Ectodermal cell (in vitro differentiated cells): ENCODE results near the gene ZFX.
"Not testable (repeated sequence)": the region's sequence is repeated elsewhere in the genome, so short reads cannot be mapped to it uniquely, and the experiment has no call there.

ENCODE experiments used
- H3K27ac ChIP-seq: 2 replicates; pipeline ENCODE4 v1.7.0; 2013; ENCODE audit warnings: mild to moderate bottlenecking, low read depth, low read length; ENCODE audit not compliant: insufficient read depth, poor library complexity, severe bottlenecking
- H3K27me3 ChIP-seq: 2 replicates; pipeline ENCODE4 v1.7.0; 2013; ENCODE audit warnings: mild to moderate bottlenecking, low read length; ENCODE audit not compliant: insufficient read depth, control insufficient read depth, poor library complexity, severe bottlenecking
- H3K36me3 ChIP-seq: one replicate; pipeline ENCODE4 v1.7.0; 2013; ENCODE audit warnings: low read length; ENCODE audit not compliant: control insufficient read depth, insufficient read depth
- H3K4me1 ChIP-seq: one replicate; pipeline ENCODE4 v1.7.0; 2013; ENCODE audit warnings: low read length; ENCODE audit not compliant: control insufficient read depth, insufficient read depth
- H3K4me3 ChIP-seq: 2 replicates; pipeline ENCODE4 v1.7.0; 2013; ENCODE audit warnings: low read depth, low read length, control low read depth; ENCODE audit not compliant: insufficient read depth
- H3K9me3 ChIP-seq: 2 replicates; pipeline ENCODE4 v1.7.0; 2013; ENCODE audit warnings: mild to moderate bottlenecking, low read length, moderate library complexity; ENCODE audit not compliant: control insufficient read depth
- WGBS, 2 experiments: methylation state at CpG; one replicate each; pipeline ENCODE4 v1.1.7; 2013; ENCODE audit warnings: missing lambda C conversion rate in 2 of 2; 5-methylcytosine and 5-hydroxymethylcytosine counted together

Gene ZFX

GRCh38 chrX:24137192-24137591, 12.3 kb upstream of the ZFX start:
- no peak overlapping the region for H3K4me3 ChIP-seq
- H3K27me3 ChIP-seq = no peaks in the 10 kb centered on the region
- no peaks in the 10 kb centered on the region for H3K36me3 ChIP-seq
- H3K27ac ChIP-seq = no peak overlapping the region
- H3K9me3 ChIP-seq = no peaks in the 10 kb centered on the region
- no peaks in the 10 kb centered on the region for H3K4me1 ChIP-seq

DNA sequence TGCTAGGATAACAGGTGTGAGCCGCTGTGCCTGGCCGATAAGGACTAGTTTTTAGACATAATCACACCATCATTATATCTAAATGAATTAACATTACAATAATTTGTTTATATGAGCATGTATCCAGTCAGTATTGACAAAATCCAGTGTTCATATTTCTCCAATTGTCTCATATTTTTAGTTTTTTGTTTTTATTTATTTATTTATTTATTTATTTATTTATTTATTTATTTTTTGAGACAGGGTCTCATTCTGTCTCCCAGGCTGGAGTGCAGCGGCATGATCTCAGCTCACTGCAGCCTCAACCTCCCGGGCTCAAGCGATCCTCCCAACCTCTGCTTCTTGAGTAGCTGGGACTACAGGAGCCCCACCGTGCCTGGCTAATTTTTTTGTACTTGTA, 5.5 kb upstream of the ZFX start:
- not testable (repeated sequence) for H3K4me3 ChIP-seq, H3K36me3 ChIP-seq, H3K27me3 ChIP-seq, H3K27ac ChIP-seq, H3K4me1 ChIP-seq, H3K9me3 ChIP-seq
- WGBS, 2 experiments = 91 to 98% methylated on average over 3 to 5 of the region's 6 CpGs

DNA sequence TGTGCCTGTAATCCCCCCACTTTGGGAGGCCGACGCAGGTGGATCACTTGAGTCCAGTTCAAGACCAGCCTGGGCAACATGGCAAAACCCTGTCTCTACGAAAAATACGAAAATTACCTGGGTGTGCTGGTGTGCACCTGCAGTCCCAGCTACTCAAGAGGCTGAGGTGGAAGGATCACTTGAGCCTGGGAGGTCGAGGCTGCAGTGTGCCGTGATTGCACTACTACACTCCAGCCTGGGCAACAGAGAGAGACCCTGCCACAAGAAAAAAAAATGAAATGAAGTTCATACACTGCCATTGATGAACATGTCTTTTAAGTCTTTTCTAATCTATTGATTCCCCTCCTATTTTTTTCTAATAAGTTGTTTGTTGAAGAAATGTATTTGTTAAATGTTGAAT, 5.0 kb upstream of the ZFX start:
- Histone ChIP-seq H3K4me3 (no peak overlapping the region), H3K27ac (no peak overlapping the region), H3K36me3 (no peaks in the 10 kb centered on the region), H3K27me3 (no peaks in the 10 kb centered on the region), H3K9me3 (no peaks in the 10 kb centered on the region), H3K4me1 (peaks cover 3% of the 10 kb centered on the region)
- WGBS, 2 experiments = 93 to 98% methylated on average over 6 of the region's 6 CpGs

DNA sequence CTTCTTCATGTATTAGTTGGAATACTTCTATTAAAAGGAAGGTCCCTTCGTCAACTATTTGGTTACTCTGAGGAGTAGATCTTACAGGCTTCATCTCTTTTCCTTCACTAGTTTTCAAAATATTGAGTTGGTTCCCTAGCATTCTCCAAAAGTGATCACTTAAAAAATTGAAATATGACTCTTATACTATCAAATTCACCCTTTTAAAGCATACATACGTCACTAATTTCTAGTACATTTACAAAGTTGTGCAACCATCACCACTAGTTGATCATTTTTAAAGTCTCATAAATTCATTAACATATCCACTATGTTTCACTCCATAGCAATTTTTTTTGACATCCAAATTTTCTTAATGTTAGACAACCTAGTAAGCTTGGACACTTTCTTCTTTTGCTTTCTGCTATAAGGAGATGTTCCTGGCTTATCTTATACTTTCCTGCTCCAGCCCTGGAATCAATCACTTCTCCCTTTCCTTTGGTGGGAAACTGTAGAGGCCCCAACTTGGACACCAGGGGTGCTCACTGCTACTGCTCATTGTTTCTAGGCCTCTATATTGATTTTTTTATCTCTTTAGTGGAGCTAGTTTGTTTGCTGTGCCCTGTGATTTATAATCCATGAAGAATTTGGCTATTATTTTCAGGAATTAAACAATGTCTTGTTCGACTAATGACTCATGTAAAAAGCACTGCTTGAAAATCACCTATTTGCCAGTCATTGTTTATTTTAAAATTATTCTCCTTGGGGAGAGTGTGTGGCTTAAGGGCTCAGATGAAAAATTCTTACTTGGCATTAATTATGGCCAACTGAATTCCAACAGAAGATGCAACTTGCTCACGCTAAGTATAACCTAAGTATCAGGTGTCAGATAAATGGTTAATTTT, 4.0 kb upstream of the ZFX start:
- H3K4me3 ChIP-seq = no peak overlapping the region
- 93 to 96% methylated on average over 2 to 3 of the region's 4 CpGs for WGBS, 2 experiments
- H3K27ac ChIP-seq = no peak overlapping the region

GRCh38 chrX:24146283-24146949, 3.1 kb upstream of the ZFX start:
- Histone ChIP-seq H3K4me1 (peaks cover 3% of the 10 kb centered on the region), H3K4me3 (no peak overlapping the region), H3K9me3 (no peaks in the 10 kb centered on the region), H3K27me3 (no peaks in the 10 kb centered on the region), H3K27ac (no peak overlapping the region), H3K36me3 (no peaks in the 10 kb centered on the region)
- 45 to 65% methylated on average over 4 of the region's 6 CpGs for WGBS, 2 experiments

More for the DNA sequence above, 4.0 kb upstream of the ZFX start:
- H3K4me1 ChIP-seq = peaks cover 3% of the 10 kb centered on the region
- no peaks in the 10 kb centered on the region for H3K27me3 ChIP-seq
- H3K36me3 ChIP-seq = no peaks in the 10 kb centered on the region
- H3K9me3 ChIP-seq = no peaks in the 10 kb centered on the region

GRCh38 chrX:24147165-24147564, 2.4 kb upstream of the ZFX start:
- H3K4me1 ChIP-seq = peaks cover 3% of the 10 kb centered on the region
- no peaks in the 10 kb centered on the region for H3K9me3 ChIP-seq
- no peak overlapping the region for H3K27ac ChIP-seq
- no peaks in the 10 kb centered on the region for H3K27me3 ChIP-seq
- H3K36me3 ChIP-seq = no peaks in the 10 kb centered on the region
- no peak overlapping the region for H3K4me3 ChIP-seq

- H3K4me3 ChIP-seq = no peak overlapping the region
- H3K27ac ChIP-seq = no peak overlapping the region
- WGBS, 2 experiments = 92% methylated on average over 2 of the region's 3 CpGs; no CpG with 5 or more reads in 1 of the 2 experiments
- peaks cover 3% of the 10 kb centered on the region for H3K4me1 ChIP-seq
- no peaks in the 10 kb centered on the region for H3K9me3 ChIP-seq
- no peaks in the 10 kb centered on the region for H3K36me3 ChIP-seq
- no peaks in the 10 kb centered on the region for H3K27me3 ChIP-seq
Measured at GRCh38 chrX:24148121-24148520, 1.4 kb upstream of the ZFX start.

DNA sequence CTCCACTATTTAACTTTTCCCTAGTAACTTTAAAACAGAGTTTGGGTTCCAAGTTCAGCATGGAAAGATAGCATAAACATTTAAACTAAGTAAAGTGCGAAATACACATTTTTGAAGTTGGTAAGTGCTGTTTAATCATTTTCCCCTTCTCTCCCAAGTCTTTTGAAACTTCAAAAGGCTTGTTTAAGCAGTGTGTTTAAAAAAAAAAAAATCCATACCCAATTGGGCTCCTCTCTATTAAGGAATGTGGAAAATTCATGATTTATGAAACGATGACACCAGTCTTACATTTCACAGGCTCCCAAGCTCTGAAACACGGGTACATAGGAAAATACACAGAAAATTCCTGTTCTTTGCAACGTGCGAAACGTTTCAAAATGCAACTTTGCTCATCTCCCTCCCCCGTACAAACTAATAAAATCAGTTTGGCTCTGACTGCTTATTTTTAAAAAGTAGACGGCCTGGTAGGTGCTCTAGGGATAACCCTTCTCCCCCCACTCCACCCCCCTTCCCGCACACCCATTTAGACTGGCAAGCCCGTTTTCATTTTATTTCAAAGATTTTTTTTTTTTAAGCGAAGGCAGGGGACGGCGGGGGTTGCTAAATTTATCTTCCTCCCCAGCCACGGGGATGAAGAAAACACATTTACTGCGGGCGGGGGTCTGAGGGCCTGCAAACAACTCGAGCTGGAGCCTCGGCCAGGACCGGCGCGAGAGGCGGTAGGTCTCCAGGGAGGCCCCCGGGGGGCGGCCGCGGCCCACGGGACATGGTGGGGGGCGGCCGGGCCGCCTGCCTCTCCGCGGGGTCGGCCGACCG, 786 bp upstream of the ZFX start:
- Histone ChIP-seq H3K4me1 (peaks cover 3% of the 10 kb centered on the region), H3K36me3 (no peaks in the 10 kb centered on the region), H3K4me3 (peak overlapping the region; percentile 62), H3K9me3 (no peaks in the 10 kb centered on the region), H3K27ac (peak overlapping the region; percentile 99), H3K27me3 (no peaks in the 10 kb centered on the region)
- WGBS, 2 experiments = 4 to 9% methylated on average over 32 to 35 of the region's 35 CpGs

DNA sequence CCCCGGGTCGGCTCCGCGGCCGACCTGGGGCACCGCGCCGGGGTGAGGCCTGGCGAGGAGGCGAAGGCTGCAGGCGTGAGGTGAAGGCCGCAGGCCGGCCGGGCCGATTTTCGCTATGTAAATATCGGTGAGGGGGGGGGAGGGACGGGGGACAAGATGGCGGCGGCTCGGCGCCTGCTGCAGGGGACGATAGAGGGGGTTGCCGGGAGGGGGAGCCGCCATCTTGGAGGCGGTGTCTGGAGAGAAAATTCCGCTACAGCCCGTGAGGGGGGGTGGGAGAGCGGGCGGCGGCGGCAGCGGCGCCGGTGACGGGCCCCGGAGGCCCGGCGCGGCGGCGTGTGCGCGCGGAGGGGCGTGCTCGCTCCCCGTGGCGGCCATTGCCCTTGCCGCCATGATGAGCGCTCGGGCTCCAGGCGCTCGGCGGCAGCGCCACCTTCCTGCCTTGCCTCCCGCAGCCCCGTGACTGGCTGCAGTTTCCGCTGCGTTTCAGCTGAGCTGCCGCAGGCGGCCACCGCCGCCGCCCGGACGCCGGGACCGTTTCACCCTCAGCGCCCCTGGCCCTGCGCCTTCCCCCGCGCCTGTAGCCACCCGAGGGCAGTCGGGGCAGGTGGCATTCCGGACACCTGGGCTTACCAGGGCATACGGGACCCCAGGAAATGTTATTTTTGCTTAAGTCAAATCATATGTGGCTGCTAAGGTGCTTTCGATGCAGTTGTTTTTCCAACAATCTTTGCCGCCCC, 692 bp downstream of the ZFX start:
- no peaks in the 10 kb centered on the region for H3K27me3 ChIP-seq
- 0% methylated on average over 79 of the region's 79 CpGs for WGBS, 2 experiments
- H3K4me1 ChIP-seq = peaks cover 3% of the 10 kb centered on the region
- no peaks in the 10 kb centered on the region for H3K36me3 ChIP-seq
- peak overlapping the region; percentile 99 for H3K27ac ChIP-seq
- peak overlapping the region; percentile 62 for H3K4me3 ChIP-seq
- H3K9me3 ChIP-seq = no peaks in the 10 kb centered on the region
